ENCODE results near the gene UBQLN1.
"Not testable (repeated sequence)": the region's sequence is repeated elsewhere in the genome, so short reads cannot be mapped to it uniquely, and the experiment has no call there.

The UBQLN1 gene

GRCh38 chr9:83707768-83708514 is at the start of gene UBQLN1:
Gene UBQLN1, minus strand, starts transcription at chr9:83707958. Its CDS starts 279 bp downstream, at chr9:83707679.
- DNase-seq: peak; percentile 89

- no peak for DNase-seq
Measured at GRCh38 chr9:83754383-83754977, 46.7 kb upstream of the UBQLN1 start.

- DNase-seq: no peak
Measured at GRCh38 chr9:83749706-83750105, 41.9 kb upstream of the UBQLN1 start.

GRCh38 chr9:83744206-83744605 is 36.4 kb upstream of the UBQLN1 start:
- DNase-seq: no peak

- no peak for DNase-seq
Measured at GRCh38 chr9:83733739-83734138, 26.0 kb upstream of the UBQLN1 start.

GRCh38 chr9:83728591-83729368 is 21.0 kb upstream of the UBQLN1 start:
- not testable (repeated sequence) for DNase-seq

GRCh38 chr9:83724436-83724835 is 16.7 kb upstream of the UBQLN1 start:
- DNase-seq: no peak

GRCh38 chr9:83722726-83723495 is 15.2 kb upstream of the UBQLN1 start:
- DNase-seq: no peak

DNA sequence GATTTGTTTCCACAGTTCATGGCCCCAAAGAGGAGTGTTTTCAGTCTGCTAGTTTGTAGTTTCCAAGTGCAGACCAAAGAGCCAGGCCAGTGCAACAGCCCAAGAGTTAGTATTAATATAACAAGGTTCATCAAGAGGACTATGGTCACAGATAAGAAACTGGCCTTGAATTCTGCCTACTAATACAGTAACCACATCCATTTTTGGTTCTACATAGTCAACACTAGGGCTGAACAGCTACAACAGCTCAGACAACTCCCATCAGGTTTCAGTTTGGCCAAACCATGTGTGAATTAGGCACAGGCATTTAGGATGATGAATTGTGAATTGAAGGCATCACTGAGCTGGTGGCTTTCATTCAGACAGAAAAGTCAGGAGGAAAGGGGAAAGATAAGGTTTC is 13.8 kb upstream of the UBQLN1 start:
- DNase-seq: no peak

DNA sequence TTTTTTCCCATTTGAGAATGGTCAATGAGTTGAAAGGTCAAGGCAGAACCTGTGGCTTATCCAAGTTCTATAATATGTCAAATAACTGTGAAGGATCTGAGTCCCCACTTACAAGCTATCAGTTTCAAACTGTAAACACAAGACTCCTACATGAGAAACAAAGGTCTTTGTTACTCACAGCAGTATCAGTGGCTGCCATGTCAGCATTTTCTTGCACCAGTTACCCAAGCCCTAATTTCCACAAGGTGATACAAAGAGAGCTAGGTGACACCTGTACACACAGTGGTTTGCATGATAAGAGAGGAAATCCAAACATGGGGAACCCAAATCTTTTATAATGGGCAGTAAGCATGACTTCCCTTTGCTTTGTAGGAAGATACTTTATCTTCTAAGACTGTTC is 8.0 kb upstream of the UBQLN1 start:
- no peak for DNase-seq

GRCh38 chr9:83715221-83715620 is 7.5 kb upstream of the UBQLN1 start:
- DNase-seq: no peak

- DNase-seq: no peak
Measured at GRCh38 chr9:83714329-83714728, 6.6 kb upstream of the UBQLN1 start.

GRCh38 chr9:83708515-83709158 is 879 bp upstream of the UBQLN1 start:
- peak; percentile 18 for DNase-seq

DNA sequence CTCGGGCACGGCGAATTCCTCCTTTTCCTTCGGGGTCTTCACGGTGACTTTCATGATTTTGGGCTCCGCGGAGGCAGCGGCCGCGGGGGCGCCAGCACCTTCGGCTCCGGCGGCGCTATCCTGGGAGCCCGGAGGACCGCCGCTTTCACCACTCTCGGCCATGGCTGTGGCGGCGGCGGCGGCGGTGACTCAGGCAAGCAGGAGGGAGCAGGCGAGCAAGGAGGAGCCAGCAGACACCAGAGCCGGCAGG is 315 bp downstream of the UBQLN1 start:
- peak; percentile 62 for DNase-seq

GRCh38 chr9:83706676-83707517 is 861 bp downstream of the UBQLN1 start:
- peak; percentile 28 for DNase-seq

- not testable (repeated sequence) for DNase-seq
Measured at GRCh38 chr9:83705219-83705651, 2.5 kb downstream of the UBQLN1 start.

GRCh38 chr9:83701769-83702168 is 6.0 kb downstream of the UBQLN1 start:
- peak; percentile 76 for DNase-seq

DNA sequence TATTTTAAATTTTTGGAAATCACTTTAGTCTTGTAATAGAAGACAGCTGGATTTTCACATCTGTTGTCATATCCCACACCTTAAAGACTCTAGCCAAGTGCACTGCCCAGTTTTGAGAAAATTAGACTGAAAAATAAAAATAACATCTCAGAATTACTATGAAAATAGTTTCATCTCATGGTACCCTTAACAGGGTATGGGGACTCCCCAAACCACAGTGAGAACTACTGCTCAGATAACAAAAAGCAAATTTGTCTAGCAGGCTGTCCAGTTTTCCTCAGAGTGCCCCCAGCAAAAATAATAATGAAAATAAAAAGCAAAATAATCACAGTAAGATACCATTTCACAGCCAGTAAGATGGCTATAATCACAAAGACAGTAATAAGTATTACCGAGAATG is 6.5 kb downstream of the UBQLN1 start:
- no peak for DNase-seq

- DNase-seq: no peak
Measured at GRCh38 chr9:83699615-83700014, 8.1 kb downstream of the UBQLN1 start.

- no peak for DNase-seq
Measured at GRCh38 chr9:83698976-83699585, 8.7 kb downstream of the UBQLN1 start.

GRCh38 chr9:83691492-83691891 is 16.3 kb downstream of the UBQLN1 start:
- DNase-seq: no peak
